ENCODE data around the gene MKI67. TPM values are rescaled to one million over a fixed set of nuclear protein-coding genes. Genes with fewer than 3 reads are reported as not detected.

The MKI67 gene
- total RNA-seq, 1 experiment from 2014 or later = 81.4 TPM

GRCh38 chr10:128124813-128125403, 1.3 kb downstream of the MKI67 start:
- peaks cover 6% of the 10 kb centered on the region for H3K36me3 Mint-ChIP-seq (ENCODE audit: insufficient read depth, unreplicated experiment)
- no peaks in the 10 kb centered on the region for H3K9me3 Mint-ChIP-seq (ENCODE audit: unreplicated experiment)
- H3K27ac Mint-ChIP-seq (ENCODE audit: low read depth, unreplicated experiment) = peak overlapping the region; percentile 87
- POLR2A ChIA-PET = interaction anchor here (0.8 to 3.1 kb wide), 11 partner anchors 8 to 77 kb away, joined by 3 to 19 read pairs (median 4); no protein-coding TSS in a partner anchor
- peak; percentile 29 for DNase-seq (ENCODE audit: unreplicated experiment)
- TF ChIP-seq CTCF (IDR thresholded peaks at IDR 0.05; ENCODE audit: unreplicated experiment) = no peak
- peak overlapping the region; percentile 76 for H3K4me3 Mint-ChIP-seq (ENCODE audit: unreplicated experiment)
- no peaks in the 10 kb centered on the region for H3K27me3 Mint-ChIP-seq (ENCODE audit: insufficient read depth, unreplicated experiment)
- no TSS peak for BruUV-seq (replicated peaks)
- CTCF ChIA-PET = interaction anchor here (0.5 to 4.1 kb wide), 7 partner anchors 24 to 1950 kb away, joined by 4 to 19 read pairs (median 7); no protein-coding TSS in a partner anchor
- H3K4me1 Mint-ChIP-seq (ENCODE audit: insufficient read depth, unreplicated experiment) = peaks cover 34% of the 10 kb centered on the region
- intact Hi-C loops (cut with micrococcal nuclease) = no loop called here

DNA sequence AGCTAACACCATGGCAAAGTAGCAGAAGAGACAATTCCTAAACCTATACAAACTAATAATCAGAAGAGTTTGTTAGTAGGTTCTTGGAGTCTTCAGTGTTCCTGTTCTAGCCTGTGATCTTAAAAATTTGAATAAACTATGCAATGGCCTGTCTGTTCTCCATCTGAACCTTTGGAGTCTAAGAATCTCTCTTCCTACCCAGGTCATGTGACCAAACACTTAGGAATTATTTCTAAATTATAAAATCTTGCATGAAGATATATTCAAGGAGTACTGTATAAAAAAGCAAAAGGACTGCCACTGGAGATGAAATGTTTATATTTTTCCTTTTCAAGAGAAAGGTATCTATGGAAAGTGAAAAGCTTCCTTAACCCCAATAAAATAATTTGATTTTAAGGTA, 2.4 kb downstream of the MKI67 start:
- CTCF ChIA-PET = interaction anchor here (0.9 to 4.1 kb wide), 6 partner anchors 24 to 89 kb away, joined by 3 to 19 read pairs (median 8); no protein-coding TSS in a partner anchor
- intact Hi-C loops (cut with micrococcal nuclease) = no loop called here
- no peak for DNase-seq (ENCODE audit: unreplicated experiment)
- POLR2A ChIA-PET = interaction anchor here (0.6 to 3.1 kb wide), 11 partner anchors 9 to 1986 kb away, joined by 3 to 19 read pairs (median 3); no protein-coding TSS in a partner anchor
- H3K27me3 Mint-ChIP-seq (ENCODE audit: insufficient read depth, unreplicated experiment) = no peaks in the 10 kb centered on the region
- H3K4me1 Mint-ChIP-seq (ENCODE audit: insufficient read depth, unreplicated experiment) = peaks cover 29% of the 10 kb centered on the region
- H3K4me3 Mint-ChIP-seq (ENCODE audit: unreplicated experiment) = peak overlapping the region; percentile 76
- peaks cover 11% of the 10 kb centered on the region for H3K36me3 Mint-ChIP-seq (ENCODE audit: insufficient read depth, unreplicated experiment)
- peak overlapping the region; percentile 87 for H3K27ac Mint-ChIP-seq (ENCODE audit: low read depth, unreplicated experiment)
- no peak for TF ChIP-seq CTCF (IDR thresholded peaks at IDR 0.05; ENCODE audit: unreplicated experiment)
- BruUV-seq (replicated peaks) = no TSS peak
- H3K9me3 Mint-ChIP-seq (ENCODE audit: unreplicated experiment) = no peaks in the 10 kb centered on the region

- H3K36me3 Mint-ChIP-seq (ENCODE audit: insufficient read depth, unreplicated experiment) = peaks cover 11% of the 10 kb centered on the region
- no peak overlapping the region for H3K4me3 Mint-ChIP-seq (ENCODE audit: unreplicated experiment)
- ChIA-PET CTCF (interaction anchor here (0.9 to 3.0 kb wide), 6 partner anchors 26 to 88 kb away, joined by 3 to 13 read pairs (median 4); no protein-coding TSS in a partner anchor), POLR2A (interaction anchor here (0.7 to 3.1 kb wide), 9 partner anchors 14 to 197 kb away, joined by 3 to 19 read pairs (median 3); no protein-coding TSS in a partner anchor)
- no TSS peak for BruUV-seq (replicated peaks)
- H3K4me1 Mint-ChIP-seq (ENCODE audit: insufficient read depth, unreplicated experiment) = peaks cover 29% of the 10 kb centered on the region
- H3K27ac Mint-ChIP-seq (ENCODE audit: low read depth, unreplicated experiment) = peak overlapping the region; percentile 71
- H3K27me3 Mint-ChIP-seq (ENCODE audit: insufficient read depth, unreplicated experiment) = no peaks in the 10 kb centered on the region
- intact Hi-C loops (cut with micrococcal nuclease) = no loop called here
- no peak for DNase-seq (ENCODE audit: unreplicated experiment)
- no peak for TF ChIP-seq CTCF (IDR thresholded peaks at IDR 0.05; ENCODE audit: unreplicated experiment)
- no peaks in the 10 kb centered on the region for H3K9me3 Mint-ChIP-seq (ENCODE audit: unreplicated experiment)
Measured at GRCh38 chr10:128122931-128123330, 3.3 kb downstream of the MKI67 start.

GRCh38 chr10:128121750-128122412, 4.3 kb downstream of the MKI67 start:
- intact Hi-C loops (cut with micrococcal nuclease) = no loop called here
- BruUV-seq (replicated peaks) = no TSS peak
- no peak for TF ChIP-seq CTCF (IDR thresholded peaks at IDR 0.05; ENCODE audit: unreplicated experiment)
- Mint-ChIP-seq H3K4me3 (ENCODE audit: unreplicated experiment) (no peak overlapping the region), H3K9me3 (ENCODE audit: unreplicated experiment) (no peaks in the 10 kb centered on the region), H3K27me3 (ENCODE audit: insufficient read depth, unreplicated experiment) (no peaks in the 10 kb centered on the region), H3K4me1 (ENCODE audit: insufficient read depth, unreplicated experiment) (peaks cover 29% of the 10 kb centered on the region), H3K36me3 (ENCODE audit: insufficient read depth, unreplicated experiment) (peaks cover 11% of the 10 kb centered on the region), H3K27ac (ENCODE audit: low read depth, unreplicated experiment) (peak overlapping the region; percentile 71)
- CTCF ChIA-PET = interaction anchor here (0.9 to 3.0 kb wide), 3 partner anchors 27 to 34 kb away, joined by 3 to 13 read pairs (median 3); no protein-coding TSS in a partner anchor
- POLR2A ChIA-PET = interaction anchor here (1.1 to 3.1 kb wide), 3 partner anchors 30 to 74 kb away, joined by 4 to 19 read pairs (median 4); no protein-coding TSS in a partner anchor
- DNase-seq (ENCODE audit: unreplicated experiment) = no peak
